Sigmoid colon (tissue), 4 donors: ENCODE results near the gene MAD1L1.

Source experiments
- CTCF ChIP-seq, 4 experiments: fragments of 450-650 bp in 3 of 4; fragments of 200-600 bp in 1 of 4; IDR thresholded peaks; one replicate each; pipeline ENCODE4 v1.5.1; 2016 to 2019; ENCODE audit warnings: antibody characterized with exemption in 4 of 4, mild to moderate bottlenecking in 3 of 4, moderate library complexity in 2 of 4
- EP300 ChIP-seq, 4 donors: sonication (generic); formaldehyde crosslinking; IDR thresholded peaks; one replicate each; pipeline ENCODE4 v1.6.1; 2017; ENCODE audit warnings: antibody characterized with exemption in 4 of 4
- POLR2A ChIP-seq, 2 donors: fragments of 450-650 bp; IDR thresholded peaks; one replicate each; pipeline ENCODE4 v1.6.1; 2016; ENCODE audit warnings: antibody characterized with exemption in 2 of 2, mild to moderate bottlenecking in 2 of 2, moderate library complexity in 2 of 2
- POLR2AphosphoS5 ChIP-seq, 4 donors: sonication (generic); formaldehyde crosslinking; IDR thresholded peaks; one replicate each; pipeline ENCODE4 v1.6.1; 2017; ENCODE audit warnings: antibody characterized with exemption in 4 of 4

GRCh38 chr7:2225830-2226229 lies 6.9 kb downstream of the MAD1L1 start:
- TF ChIP-seq CTCF (IDR thresholded peaks at IDR 0.05) (no peak), POLR2A (IDR thresholded peaks at IDR 0.05) (no peak), EP300 (IDR thresholded peaks at IDR 0.05) (no peak), POLR2AphosphoS5 (IDR thresholded peaks at IDR 0.05) (no peak)
